Measurements from ENCODE around the gene LPCAT3.

DNA sequence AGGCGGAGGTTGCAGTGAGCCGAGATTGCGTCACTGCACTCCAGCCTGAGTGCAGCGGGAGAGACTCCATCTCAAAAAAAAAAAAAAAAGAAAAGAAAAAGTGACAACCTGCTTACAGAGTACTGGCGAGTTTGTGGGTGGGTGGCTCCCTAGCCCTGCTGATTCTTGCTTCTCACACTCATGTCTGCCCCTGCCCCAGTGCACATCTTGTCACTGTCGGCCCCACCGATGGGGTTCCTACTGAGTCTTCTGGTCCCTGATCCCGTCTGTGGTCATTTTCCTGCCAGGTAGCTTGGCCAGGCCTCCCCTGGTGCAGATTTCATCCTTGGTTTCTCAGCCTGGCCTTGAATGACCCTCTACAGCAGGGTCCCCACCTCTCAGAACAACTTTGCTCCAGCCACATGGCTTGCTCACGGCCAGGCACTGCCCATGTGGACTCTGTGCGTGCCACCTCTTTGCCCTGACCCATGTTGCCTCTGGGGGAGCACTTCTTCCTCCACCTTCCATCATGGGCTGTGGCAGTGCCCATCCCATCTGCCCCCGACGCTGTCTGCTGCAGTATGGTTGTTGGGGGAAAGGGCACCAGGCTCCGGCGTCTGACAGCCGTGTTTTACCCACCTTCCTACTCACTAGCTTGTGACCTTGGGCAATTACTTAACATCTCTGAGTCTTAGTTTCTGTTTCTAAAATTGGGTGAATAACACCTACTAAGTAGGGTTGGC is 69.2 kb downstream of the LPCAT3 start:
- TF ChIP-seq, protein P1, sequence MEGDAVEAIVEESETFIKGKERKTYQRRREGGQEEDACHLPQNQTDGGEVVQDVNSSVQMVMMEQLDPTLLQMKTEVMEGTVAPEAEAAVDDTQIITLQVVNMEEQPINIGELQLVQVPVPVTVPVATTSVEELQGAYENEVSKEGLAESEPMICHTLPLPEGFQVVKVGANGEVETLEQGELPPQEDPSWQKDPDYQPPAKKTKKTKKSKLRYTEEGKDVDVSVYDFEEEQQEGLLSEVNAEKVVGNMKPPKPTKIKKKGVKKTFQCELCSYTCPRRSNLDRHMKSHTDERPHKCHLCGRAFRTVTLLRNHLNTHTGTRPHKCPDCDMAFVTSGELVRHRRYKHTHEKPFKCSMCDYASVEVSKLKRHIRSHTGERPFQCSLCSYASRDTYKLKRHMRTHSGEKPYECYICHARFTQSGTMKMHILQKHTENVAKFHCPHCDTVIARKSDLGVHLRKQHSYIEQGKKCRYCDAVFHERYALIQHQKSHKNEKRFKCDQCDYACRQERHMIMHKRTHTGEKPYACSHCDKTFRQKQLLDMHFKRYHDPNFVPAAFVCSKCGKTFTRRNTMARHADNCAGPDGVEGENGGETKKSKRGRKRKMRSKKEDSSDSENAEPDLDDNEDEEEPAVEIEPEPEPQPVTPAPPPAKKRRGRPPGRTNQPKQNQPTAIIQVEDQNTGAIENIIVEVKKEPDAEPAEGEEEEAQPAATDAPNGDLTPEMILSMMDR (conservative IDR thresholded peaks at IDR 0.05; ENCODE audit: low read depth, low read length), result no peak
- TF ChIP-seq RFX5 (IDR thresholded peaks at IDR 0.05; ENCODE audit: low read depth, low read length) (no peak), POLR2A (IDR thresholded peaks at IDR 0.05; ENCODE audit: low read depth, low read length) (no peak), MXI1 (IDR thresholded peaks at IDR 0.05; ENCODE audit: borderline replicate concordance, low read depth, low read length) (no peak)
- TF ChIP-seq, protein P2, sequence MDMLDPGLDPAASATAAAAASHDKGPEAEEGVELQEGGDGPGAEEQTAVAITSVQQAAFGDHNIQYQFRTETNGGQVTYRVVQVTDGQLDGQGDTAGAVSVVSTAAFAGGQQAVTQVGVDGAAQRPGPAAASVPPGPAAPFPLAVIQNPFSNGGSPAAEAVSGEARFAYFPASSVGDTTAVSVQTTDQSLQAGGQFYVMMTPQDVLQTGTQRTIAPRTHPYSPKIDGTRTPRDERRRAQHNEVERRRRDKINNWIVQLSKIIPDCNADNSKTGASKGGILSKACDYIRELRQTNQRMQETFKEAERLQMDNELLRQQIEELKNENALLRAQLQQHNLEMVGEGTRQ (IDR thresholded peaks at IDR 0.05; ENCODE audit: low read depth, low read length), result no peak

Data from IMR-90 (cell line).